Osteocyte (in vitro differentiated cells): ENCODE data around the gene ULK1. TPM values are rescaled to one million over a fixed set of nuclear protein-coding genes. Genes with fewer than 3 reads are reported as not detected.

ENCODE experiments used
- DNase-seq: peaks from one replicate; pipeline ENCODE4 v3.0.0; 2021; ENCODE audit warnings: mixed read lengths; ENCODE audit not compliant: unreplicated experiment; ENCODE audit errors: extremely low spot score
- H3K27ac Mint-ChIP-seq: one replicate; pipeline ENCODE4 v1.8.0; 2021; ENCODE audit warnings: mild to moderate bottlenecking, mixed read lengths; ENCODE audit not compliant: unreplicated experiment
- H3K27me3 Mint-ChIP-seq: one replicate; pipeline ENCODE4 v1.8.0; 2021; ENCODE audit warnings: mixed read lengths; ENCODE audit not compliant: unreplicated experiment
- H3K36me3 Mint-ChIP-seq: one replicate; pipeline ENCODE4 v1.8.0; 2021; ENCODE audit warnings: mixed read lengths; ENCODE audit not compliant: unreplicated experiment
- H3K4me1 Mint-ChIP-seq: one replicate; pipeline ENCODE4 v1.8.0; 2021; ENCODE audit warnings: mixed read lengths; ENCODE audit not compliant: unreplicated experiment
- H3K4me3 Mint-ChIP-seq: one replicate; pipeline ENCODE4 v1.8.0; 2021; ENCODE audit warnings: mild to moderate bottlenecking, moderate library complexity, mixed read lengths; ENCODE audit not compliant: unreplicated experiment
- H3K9me3 Mint-ChIP-seq: one replicate; pipeline ENCODE4 v1.8.0; 2021; ENCODE audit warnings: mixed read lengths; ENCODE audit not compliant: unreplicated experiment
- CTCF ChIP-seq: fragments of 200-600 bp; sonication (generic); IDR thresholded peaks from 2 replicates; pipeline ENCODE4 v1.5.0; 2021; ENCODE audit warnings: antibody characterized with exemption, mild to moderate bottlenecking, moderate library complexity
- total RNA-seq: library from RNA; stranded (reverse); gene quantifications from 2 replicates; pipeline ENCODE4 v1.2.1, GENCODE V29; 2021

ULK1 gene
- total RNA-seq, 1 donor from 2014 or later: 69.6 TPM

DNA sequence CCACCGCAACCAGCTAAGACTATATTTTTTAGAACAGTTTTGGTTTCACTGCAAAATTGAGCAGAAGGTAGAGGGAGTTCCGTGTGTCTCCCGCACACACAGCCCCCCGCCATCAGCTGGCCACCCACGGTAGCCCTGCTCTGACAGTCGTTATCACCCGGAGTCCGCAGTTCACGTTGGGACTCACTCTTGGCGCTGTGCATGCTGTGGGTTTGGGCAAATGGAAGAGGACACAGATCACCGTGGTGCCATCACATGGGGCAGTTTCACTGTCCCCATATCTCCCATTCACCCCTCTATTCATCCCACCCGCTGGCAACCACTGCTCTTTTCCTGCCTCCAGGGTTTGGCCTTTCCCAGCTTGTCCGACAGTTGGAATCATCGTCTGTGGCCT lies 31.8 kb upstream of the ULK1 start:
- TF ChIP-seq CTCF: no peak
- H3K9me3 Mint-ChIP-seq: no peaks in the 10 kb centered on the region
- H3K4me3 Mint-ChIP-seq: no peak overlapping the region
- DNase-seq: no peak
- no peaks in the 10 kb centered on the region for H3K36me3 Mint-ChIP-seq
- no peaks in the 10 kb centered on the region for H3K27me3 Mint-ChIP-seq
- peak overlapping the region; percentile 16 for H3K27ac Mint-ChIP-seq
- H3K4me1 Mint-ChIP-seq: peaks cover 49% of the 10 kb centered on the region

GRCh38 chr12:131862994-131863710 lies 31.3 kb upstream of the ULK1 start:
- Mint-ChIP-seq H3K4me3 (no peak overlapping the region), H3K27me3 (no peaks in the 10 kb centered on the region), H3K36me3 (no peaks in the 10 kb centered on the region), H3K27ac (peak overlapping the region; percentile 16), H3K9me3 (no peaks in the 10 kb centered on the region), H3K4me1 (peaks cover 49% of the 10 kb centered on the region)
- no peak for DNase-seq
- no peak for TF ChIP-seq CTCF

- DNase-seq: no peak
- Mint-ChIP-seq H3K4me3 (no peak overlapping the region), H3K4me1 (peaks cover 46% of the 10 kb centered on the region), H3K27me3 (no peaks in the 10 kb centered on the region), H3K9me3 (no peaks in the 10 kb centered on the region), H3K36me3 (no peaks in the 10 kb centered on the region), H3K27ac (no peak overlapping the region)
- no peak for TF ChIP-seq CTCF
These were observed 30.6 kb upstream of the ULK1 start for GRCh38 chr12:131863711-131864396.

GRCh38 chr12:131864469-131864868 lies 30.0 kb upstream of the ULK1 start:
- no peaks in the 10 kb centered on the region for H3K27me3 Mint-ChIP-seq
- no peaks in the 10 kb centered on the region for H3K36me3 Mint-ChIP-seq
- no peak overlapping the region for H3K27ac Mint-ChIP-seq
- no peaks in the 10 kb centered on the region for H3K9me3 Mint-ChIP-seq
- H3K4me3 Mint-ChIP-seq: no peak overlapping the region
- H3K4me1 Mint-ChIP-seq: peaks cover 44% of the 10 kb centered on the region
- no peak for TF ChIP-seq CTCF
- DNase-seq: no peak

GRCh38 chr12:131865180-131865875 lies 29.1 kb upstream of the ULK1 start:
- Mint-ChIP-seq H3K9me3 (no peaks in the 10 kb centered on the region), H3K27me3 (no peaks in the 10 kb centered on the region), H3K27ac (peak overlapping the region; percentile 39), H3K4me1 (peaks cover 41% of the 10 kb centered on the region), H3K36me3 (no peaks in the 10 kb centered on the region), H3K4me3 (no peak overlapping the region)
- no peak for DNase-seq
- TF ChIP-seq CTCF: no peak
